ENCODE data around the gene LRRC4.

DNA sequence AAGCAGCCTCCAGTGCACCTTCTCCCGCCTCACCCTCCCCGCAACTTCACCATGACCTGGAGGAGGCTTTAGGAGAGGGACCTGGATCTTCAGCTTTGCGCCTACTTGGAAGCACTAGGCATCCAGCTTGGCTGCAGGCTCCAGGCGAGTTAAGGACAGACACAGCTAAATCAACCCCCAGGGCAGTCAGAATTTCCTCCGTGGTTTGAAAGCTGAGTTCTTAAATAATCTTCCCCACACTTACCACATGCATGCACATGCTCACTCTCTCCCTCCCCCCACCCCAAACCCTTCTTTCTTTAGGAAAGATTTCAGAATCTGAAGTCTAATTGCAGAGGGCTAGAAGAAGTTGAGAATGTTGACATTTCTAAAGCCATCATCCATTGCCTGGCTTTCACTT, 36.7 kb upstream of the LRRC4 start:
- TF ChIP-seq, protein P1, sequence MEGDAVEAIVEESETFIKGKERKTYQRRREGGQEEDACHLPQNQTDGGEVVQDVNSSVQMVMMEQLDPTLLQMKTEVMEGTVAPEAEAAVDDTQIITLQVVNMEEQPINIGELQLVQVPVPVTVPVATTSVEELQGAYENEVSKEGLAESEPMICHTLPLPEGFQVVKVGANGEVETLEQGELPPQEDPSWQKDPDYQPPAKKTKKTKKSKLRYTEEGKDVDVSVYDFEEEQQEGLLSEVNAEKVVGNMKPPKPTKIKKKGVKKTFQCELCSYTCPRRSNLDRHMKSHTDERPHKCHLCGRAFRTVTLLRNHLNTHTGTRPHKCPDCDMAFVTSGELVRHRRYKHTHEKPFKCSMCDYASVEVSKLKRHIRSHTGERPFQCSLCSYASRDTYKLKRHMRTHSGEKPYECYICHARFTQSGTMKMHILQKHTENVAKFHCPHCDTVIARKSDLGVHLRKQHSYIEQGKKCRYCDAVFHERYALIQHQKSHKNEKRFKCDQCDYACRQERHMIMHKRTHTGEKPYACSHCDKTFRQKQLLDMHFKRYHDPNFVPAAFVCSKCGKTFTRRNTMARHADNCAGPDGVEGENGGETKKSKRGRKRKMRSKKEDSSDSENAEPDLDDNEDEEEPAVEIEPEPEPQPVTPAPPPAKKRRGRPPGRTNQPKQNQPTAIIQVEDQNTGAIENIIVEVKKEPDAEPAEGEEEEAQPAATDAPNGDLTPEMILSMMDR (conservative IDR thresholded peaks at IDR 0.05 in 1 of 2, IDR thresholded peaks at IDR 0.05 in 1 of 2; ENCODE audit: low read depth in 1 of 2, low read length in 2 of 2) = no peak
- no peak for TF ChIP-seq EZH2 (IDR thresholded peaks at IDR 0.05; ENCODE audit: low read length, missing control alignments)

Data from fibroblast of lung (primary cell).